Smooth muscle cell of the pulmonary artery (primary cell): ENCODE results near the gene SAPCD2. TPM values are rescaled to one million over a fixed set of nuclear protein-coding genes. Genes with fewer than 3 reads are reported as not detected.

Experiments
- total RNA-seq: library from RNA; depleted of rRNA; stranded (reverse); fragments of >200 nt; gene quantifications from 2 replicates; pipeline ENCODE4 v1.2.3, GENCODE V29; 2014

SAPCD2 gene, protein sequence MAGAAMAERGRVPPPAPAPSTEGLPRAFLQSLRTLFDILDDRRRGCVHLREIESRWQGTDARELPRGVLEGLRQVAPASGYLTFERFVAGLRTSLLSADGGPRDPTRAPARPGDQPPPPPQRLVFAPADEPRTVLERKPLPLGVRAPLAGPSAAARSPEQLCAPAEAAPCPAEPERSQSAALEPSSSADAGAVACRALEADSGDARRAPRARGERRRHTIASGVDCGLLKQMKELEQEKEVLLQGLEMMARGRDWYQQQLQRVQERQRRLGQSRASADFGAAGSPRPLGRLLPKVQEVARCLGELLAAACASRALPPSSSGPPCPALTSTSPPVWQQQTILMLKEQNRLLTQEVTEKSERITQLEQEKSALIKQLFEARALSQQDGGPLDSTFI
- total RNA-seq: 2.7 and 3.7 TPM in 2 replicates

DNA sequence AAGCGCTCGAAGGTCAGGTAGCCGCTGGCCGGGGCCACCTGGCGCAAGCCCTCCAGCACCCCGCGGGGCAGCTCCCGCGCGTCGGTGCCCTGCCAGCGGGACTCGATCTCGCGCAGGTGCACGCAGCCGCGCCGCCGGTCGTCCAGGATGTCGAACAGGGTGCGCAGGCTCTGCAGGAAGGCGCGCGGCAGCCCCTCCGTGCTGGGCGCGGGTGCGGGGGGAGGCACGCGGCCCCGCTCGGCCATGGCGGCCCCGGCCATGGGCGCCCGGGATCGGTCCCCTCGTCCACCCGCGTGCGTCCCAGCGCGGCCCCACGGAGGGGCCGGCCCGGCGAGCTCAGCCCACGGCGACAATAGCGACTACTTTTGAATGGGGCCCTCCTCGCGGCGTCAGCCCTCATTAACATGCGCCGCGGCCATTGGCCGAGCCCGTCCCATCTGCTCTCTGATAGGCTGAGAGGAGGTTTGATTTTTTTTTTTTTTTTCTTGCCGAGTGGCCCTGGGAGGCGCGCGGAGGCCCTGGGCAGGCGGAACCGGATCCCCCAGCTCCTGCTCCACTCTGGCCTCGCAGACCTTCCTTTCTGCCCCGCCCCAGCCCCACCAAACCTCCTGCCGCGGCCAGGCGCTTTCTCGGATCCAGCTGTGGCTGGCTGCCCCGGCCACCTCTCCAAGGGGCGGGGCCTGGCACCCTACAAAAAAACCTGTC, at the start of gene SAPCD2:
Gene SAPCD2 (minus strand): TSS at position 357 of the 705 bp plus-strand sequence. CDS start 97 bp downstream, at position 260.

DNA sequence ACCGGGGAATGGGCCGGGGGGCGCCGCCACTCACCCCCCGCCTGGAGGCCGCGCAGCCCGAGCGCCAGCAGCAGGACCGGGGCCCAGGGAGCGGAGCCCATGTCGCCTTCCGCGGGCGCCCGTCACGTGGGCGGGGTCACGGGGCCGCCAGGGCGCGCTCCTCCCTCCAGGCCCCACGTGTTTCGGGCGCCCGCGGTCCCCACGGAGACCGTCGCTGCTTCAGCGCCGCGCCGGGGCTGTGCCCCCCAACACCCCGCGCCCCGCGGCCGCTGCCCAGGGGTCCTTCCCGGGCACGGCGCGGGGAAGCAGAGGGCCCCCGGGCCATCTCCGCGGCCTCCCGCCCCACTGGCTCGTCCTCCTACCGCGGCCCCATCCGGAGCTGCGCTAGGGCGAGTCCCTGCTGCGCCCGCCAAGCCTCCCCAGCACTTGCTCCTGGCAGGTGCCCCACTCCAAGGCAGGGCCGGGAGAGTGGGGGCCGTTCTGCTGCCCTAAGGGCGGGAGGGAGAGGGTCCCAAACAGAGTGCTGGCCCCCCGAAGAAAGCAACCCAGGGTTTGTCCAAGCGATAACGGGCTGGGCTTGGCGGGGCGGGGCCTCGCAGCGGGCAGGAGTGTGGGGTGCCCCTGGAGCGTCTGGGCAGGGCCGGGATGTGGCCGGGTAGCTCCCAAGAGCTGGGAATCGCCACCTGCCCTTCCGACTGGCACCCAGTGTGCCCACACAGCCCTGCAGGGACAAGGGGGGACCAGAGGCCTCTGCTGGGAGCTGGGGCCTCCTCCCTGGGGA, 44.4 kb upstream of the SAPCD2 start, which contains the start of gene DPP7:
Gene DPP7 (minus strand): TSS at position 121 of the 781 bp plus-strand sequence. CDS start 20 bp downstream, at position 101.

DNA sequence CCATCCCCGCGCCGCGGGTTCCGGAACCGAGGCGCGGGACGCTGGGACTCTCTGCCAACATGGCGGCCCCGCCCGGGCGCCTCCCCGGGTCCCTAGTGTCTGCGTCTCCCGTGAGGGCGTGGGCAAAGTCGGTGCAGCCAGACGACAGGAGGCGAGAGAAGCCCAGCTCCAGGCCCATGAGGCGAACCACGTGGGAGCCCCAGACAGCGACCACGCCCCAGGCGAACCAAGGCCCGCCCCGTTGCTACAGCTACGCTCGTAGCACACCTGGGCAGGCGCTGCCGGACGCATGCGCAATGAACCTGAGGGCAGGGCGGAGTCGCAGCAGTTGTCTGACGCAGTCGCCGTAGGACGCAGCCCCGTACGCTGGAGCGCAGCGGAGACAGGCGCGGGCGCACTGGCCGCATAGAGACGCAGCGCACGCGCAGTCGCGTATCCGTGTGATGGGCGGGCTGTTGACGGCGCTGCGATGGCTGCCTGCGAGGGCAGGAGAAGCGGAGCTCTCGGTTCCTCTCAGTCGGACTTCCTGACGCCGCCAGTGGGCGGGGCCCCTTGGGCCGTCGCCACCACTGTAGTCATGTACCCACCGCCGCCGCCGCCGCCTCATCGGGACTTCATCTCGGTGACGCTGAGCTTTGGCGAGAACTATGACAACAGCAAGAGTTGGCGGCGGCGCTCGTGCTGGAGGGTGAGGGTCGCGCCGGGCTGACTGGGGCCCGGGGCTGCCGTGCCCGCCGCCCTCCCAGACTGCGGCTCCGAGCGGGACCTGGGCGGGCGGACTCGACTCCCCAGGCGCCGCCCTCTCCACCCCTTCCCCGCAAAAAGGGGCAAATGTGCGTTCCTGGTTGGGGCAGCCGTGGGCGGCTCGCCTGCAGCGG, 16.4 kb upstream of the SAPCD2 start, which contains the start of gene MAN1B1:
Gene MAN1B1 (plus strand): TSS at position 455 of the 878 bp plus-strand sequence. CDS start 15 bp downstream, at position 470.

DNA sequence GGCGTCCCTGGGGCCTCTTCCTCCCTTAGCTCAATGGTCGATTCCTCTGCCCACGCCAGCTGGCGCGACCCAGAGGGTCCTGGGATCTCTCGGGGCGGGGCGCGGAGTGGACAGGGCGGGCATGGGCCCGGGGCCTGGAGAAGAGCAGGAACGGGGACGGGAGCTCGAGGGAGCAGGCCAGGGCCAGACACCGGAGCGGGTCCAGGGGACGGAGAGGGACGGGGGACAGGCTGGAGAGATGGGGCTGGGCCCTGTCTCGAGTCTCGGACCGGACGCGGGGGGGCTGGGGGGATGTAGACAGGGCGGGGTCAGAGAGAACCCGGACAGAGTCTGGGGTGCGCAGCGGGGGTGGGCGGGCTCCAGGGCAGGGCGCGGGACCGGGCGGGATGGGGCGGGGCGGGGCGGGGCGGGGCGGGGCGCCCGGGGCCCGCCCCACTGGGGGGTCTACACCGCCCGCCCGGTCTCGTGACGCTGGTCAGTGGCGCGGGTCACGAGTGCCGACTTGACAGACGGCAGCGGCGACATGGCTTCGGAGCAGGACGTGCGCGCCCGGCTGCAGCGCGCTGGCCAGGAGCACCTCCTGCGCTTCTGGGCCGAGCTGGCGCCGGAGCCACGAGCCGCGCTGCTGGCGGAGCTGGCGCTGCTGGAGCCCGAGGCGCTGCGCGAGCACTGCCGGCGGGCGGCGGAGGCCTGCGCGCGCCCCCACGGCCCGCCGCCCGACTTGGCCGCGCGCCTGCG, 6.8 kb upstream of the SAPCD2 start, which contains the start of gene UAP1L1:
Gene UAP1L1 (plus strand): TSS at position 508 of the 738 bp plus-strand sequence. CDS start 16 bp downstream, at position 524.

DNA sequence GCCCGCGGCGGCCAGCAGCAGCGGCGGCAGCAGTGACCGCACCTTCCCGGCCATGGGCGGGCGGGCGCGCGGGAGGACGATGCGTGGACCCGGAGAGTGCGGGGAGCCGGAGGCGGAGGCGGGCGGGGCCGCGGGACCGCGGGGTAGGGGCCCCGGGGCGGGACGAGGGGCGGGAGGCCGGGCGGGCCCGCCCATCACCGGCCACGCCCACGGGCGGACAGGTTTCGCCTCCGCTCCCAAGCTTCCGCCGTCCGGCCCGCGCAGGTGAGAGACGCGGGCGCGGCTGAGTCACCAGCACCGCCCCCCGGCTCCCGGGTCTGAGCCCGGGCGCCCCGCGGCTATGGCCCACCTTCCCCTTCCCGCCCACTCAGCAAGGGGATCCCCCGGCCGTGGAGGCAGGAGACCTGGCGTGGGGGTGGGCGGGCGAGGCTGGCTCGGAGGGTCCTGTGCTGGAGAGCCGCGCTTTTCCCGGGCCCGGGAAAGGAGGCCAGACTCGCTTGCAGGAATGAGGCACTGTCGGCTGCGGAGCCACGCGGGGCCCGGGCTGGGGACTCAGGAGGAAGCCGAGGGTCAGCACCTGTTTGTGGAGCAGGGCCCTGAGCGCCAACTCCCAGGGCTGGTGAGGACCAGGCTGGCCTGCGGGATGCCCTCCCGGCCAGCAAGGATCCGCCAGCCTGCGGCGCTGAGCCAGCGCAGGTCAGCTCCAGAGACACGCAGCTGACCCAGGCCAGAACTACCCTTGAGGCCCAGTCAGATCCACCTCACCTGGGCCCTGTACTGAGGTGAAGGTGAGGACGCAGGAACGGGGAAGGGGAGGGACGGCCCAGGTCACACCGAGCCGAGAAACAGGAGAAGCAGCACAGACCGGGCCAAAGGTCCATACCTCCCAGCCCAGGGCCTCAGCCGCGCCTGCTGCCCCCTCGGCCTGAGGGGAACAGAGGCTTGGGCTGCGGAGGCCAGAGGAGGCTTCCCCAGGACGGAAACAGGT, 16.1 kb downstream of the SAPCD2 start, which contains the start of gene ENTPD2:
Gene ENTPD2 (minus strand): TSS at position 118 of the 988 bp plus-strand sequence. CDS start 64 bp downstream, at position 54.

DNA sequence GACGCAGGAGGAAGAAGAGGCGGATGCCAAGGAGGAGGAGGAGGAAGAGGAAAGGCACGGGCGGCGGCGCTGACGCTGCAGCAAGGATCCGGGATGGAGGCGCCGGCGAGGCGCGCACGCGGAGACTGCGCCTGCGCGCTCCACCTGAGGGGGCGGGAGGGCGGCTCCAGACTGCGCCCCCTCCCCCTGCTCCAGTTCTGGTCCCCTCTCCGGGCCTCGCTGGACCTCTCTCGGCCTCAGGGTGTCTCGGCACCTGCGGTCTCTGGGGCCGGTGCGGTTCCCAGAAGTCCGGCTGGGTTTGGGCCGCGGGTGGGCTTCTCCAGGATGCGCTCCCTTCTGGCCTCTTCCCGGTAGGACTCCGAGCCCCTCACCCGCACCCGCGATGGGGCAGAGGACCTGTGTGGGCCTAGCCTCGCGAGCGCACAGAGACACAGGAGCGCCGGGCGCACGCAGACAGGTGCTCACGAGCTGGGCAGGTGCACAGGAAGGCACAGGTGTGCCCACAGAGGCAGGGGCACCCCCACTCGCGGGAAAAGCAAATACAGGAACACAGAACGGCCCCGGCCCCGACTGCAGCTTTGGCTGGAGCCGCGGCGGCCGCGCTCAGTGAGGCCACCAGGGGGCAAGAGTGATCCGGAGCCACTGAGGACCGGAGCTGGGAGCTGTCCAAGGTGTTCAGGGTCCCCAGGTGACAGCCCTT, 24.1 kb downstream of the SAPCD2 start, which contains the start of gene NPDC1:
Gene NPDC1 (minus strand): TSS at position 90 of the 700 bp plus-strand sequence. CDS start 188 bp downstream, outside the sequence.

DNA sequence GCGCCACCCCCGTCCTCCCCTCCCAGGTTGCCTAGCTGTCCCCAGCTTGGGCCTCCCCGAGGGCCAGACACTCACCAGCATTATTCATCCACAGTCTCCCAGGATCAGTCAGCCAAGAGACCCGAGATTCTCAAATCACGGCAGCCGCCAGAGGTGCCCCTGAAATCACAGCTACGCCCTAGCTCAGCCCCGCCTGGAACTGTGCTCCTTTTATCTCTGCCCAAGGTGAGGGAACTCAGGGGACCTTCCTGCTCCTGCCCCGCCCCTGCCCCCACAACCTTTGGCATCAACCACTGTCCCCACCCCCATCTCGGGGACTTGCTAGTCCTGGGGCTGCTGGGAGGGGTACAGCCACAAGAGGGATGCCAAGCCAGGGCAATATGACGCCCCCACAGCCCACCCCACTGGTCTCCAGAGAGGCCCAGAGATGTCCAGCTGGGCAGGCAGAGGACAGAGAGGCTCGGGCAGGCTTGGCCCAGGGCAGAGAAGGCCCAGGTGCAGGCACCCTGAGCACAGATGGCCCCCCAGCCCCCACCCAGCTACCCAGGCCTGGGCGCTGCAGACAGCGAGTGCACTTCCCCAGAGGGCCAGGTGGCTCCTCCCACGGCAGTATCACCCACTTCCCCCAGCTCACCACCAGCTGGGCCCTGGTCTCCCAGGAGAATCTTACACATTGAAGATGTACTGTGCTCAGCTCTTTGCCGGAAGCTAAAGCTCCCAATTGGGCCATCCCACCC, 38.3 kb downstream of the SAPCD2 start, which contains the start of gene FUT7:
Gene FUT7 (minus strand): TSS at position 185 of the 737 bp plus-strand sequence. CDS start 97 bp downstream, at position 88.

DNA sequence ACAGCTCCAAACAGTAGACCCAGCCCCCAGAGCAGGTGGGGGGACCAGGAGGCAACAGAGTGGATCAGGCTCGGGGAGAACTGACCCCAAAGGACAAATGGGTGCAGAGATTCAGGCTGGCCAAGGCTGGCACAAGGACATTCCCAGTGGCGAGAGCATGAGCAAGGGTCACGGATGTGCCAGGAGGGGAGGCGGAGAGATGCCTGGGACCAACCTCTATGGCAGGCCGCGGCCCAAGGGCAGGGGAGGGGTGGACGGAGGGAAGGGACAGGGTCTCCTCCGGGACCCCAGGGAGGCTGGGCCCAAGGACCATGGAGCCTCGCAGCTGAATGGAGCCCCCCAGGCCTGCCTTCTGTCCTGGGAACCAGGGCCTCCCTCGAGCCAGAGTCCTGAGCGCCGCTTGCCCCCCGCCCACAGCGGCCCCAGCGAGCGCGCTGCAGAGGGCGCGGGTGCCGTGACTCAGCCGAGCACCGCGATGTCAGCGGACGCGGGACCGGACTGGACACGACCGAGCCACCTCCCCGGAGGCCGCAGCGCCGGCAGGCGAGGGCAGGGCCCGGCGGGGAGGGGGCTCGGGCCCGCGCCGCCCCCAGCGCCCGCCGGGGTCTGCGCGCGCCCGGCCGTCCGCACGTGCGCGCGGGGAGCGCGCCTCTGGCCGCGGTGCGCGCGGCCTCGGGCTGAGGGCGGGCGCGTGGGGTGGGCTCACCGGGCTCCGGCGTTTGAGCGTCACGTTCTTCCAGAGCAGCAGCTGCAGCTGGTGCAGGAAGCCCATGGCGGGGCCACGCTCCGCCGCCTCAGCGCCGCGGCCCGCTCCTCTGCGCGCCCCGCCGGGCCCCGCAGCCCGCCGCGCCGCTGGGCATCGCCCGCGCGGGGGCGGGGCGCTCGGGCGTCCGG, 42.7 kb downstream of the SAPCD2 start, which contains the start of gene ABCA2:
Gene ABCA2 (minus strand): TSS at position 869 of the 894 bp plus-strand sequence. CDS start 97 bp downstream, at position 772.

Other genes with a start within 250 kb of the SAPCD2 start
- 3.6 and 4.0 TPM in 2 replicates for gene AJM1, start 228.1 kb downstream of the SAPCD2 start, total RNA-seq
- 138 and 150 TPM in 2 replicates for gene PHPT1, start 221.1 kb downstream of the SAPCD2 start, total RNA-seq
- 4.6 and 6.5 TPM in 2 replicates for gene MAMDC4, start 218.2 kb downstream of the SAPCD2 start, total RNA-seq
- gene EDF1, start 204.2 kb downstream of the SAPCD2 start, total RNA-seq: 170 and 198 TPM in 2 replicates
- gene TRAF2, start 184.0 kb downstream of the SAPCD2 start, total RNA-seq: 14.4 and 18.5 TPM in 2 replicates
- gene FBXW5, start 125.8 kb downstream of the SAPCD2 start, total RNA-seq: 164 and 216 TPM in 2 replicates
- gene C8G, start 125.3 kb downstream of the SAPCD2 start, total RNA-seq: 0.72 and 0.79 TPM in 2 replicates
- gene LCN12, start 118.3 kb downstream of the SAPCD2 start, total RNA-seq: 0.20 TPM in 1 of 2 replicates, not detected in the other
- 11.1 and 66.1 TPM in 2 replicates for gene PTGDS, start 93.1 kb downstream of the SAPCD2 start, total RNA-seq
- gene LCNL1, start 87.6 kb downstream of the SAPCD2 start, total RNA-seq: 0.50 and 1.1 TPM in 2 replicates
- 8.0 and 11.2 TPM in 2 replicates for gene PAXX, start 78.1 kb downstream of the SAPCD2 start, total RNA-seq
- gene CLIC3, start 74.0 kb downstream of the SAPCD2 start, total RNA-seq: 2.0 and 2.9 TPM in 2 replicates
- gene ABCA2, start 42.3 kb downstream of the SAPCD2 start, total RNA-seq: 81.1 and 129 TPM in 2 replicates
- not detected in 2 replicates for gene FUT7, start 38.5 kb downstream of the SAPCD2 start, total RNA-seq
- gene NPDC1, start 24.4 kb downstream of the SAPCD2 start, total RNA-seq: 21.6 and 66.1 TPM in 2 replicates
- not detected in 2 replicates for gene ENTPD2, start 16.5 kb downstream of the SAPCD2 start, total RNA-seq
- 20.3 and 38.3 TPM in 2 replicates for gene UAP1L1, start 7.0 kb upstream of the SAPCD2 start, total RNA-seq
- 153 and 203 TPM in 2 replicates for gene MAN1B1, start 16.4 kb upstream of the SAPCD2 start, total RNA-seq
- gene DPP7, start 44.2 kb upstream of the SAPCD2 start, total RNA-seq: 82.9 and 145 TPM in 2 replicates
- gene GRIN1, start 68.6 kb upstream of the SAPCD2 start, total RNA-seq: 0.10 TPM in 1 of 2 replicates, not detected in the other
- not detected in 2 replicates for gene LRRC26, start 99.5 kb upstream of the SAPCD2 start, total RNA-seq
- gene TMEM210, start 101.5 kb upstream of the SAPCD2 start, total RNA-seq: not detected in 2 replicates
- 24.6 and 33.7 TPM in 2 replicates for gene ANAPC2, start 118.0 kb upstream of the SAPCD2 start, total RNA-seq
- gene SSNA1, start 118.1 kb upstream of the SAPCD2 start, total RNA-seq: 42.6 and 53.3 TPM in 2 replicates
- gene TPRN, start 130.2 kb upstream of the SAPCD2 start, total RNA-seq: 6.1 and 9.5 TPM in 2 replicates
- gene TMEM203, start 135.1 kb upstream of the SAPCD2 start, total RNA-seq: 36.8 and 39.2 TPM in 2 replicates
- gene NDOR1, start 135.1 kb upstream of the SAPCD2 start, total RNA-seq: 4.5 and 6.3 TPM in 2 replicates
- 1.2 and 2.8 TPM in 2 replicates for gene RNF208, start 151.7 kb upstream of the SAPCD2 start, total RNA-seq
- 0.33 and 0.66 TPM in 2 replicates for gene CYSRT1, start 154.6 kb upstream of the SAPCD2 start, total RNA-seq
- 0.07 TPM in 1 of 2 replicates, not detected in the other for gene RNF224, start 156.9 kb upstream of the SAPCD2 start, total RNA-seq
- gene SLC34A3, start 160.3 kb upstream of the SAPCD2 start, total RNA-seq: not detected in 2 replicates
- 145 and 163 TPM in 2 replicates for gene TUBB4B, start 170.7 kb upstream of the SAPCD2 start, total RNA-seq
- gene STPG3, start 180.7 kb upstream of the SAPCD2 start, total RNA-seq: not detected in 2 replicates
- 59.5 and 64.4 TPM in 2 replicates for gene NELFB, start 184.8 kb upstream of the SAPCD2 start, total RNA-seq
- 19.7 and 47.4 TPM in 2 replicates for gene TOR4A, start 207.2 kb upstream of the SAPCD2 start, total RNA-seq
- gene NRARP, start 231.7 kb upstream of the SAPCD2 start, total RNA-seq: 0.13 and 0.20 TPM in 2 replicates